ENCODE measurements around the gene TPD52L2. TPM values are rescaled to one million over a fixed set of nuclear protein-coding genes. Genes with fewer than 3 reads are reported as not detected.

The TPD52L2 gene
- total RNA-seq, 1 donor from 2014 or later: 76.9 TPM

- TF ChIP-seq, protein P1, sequence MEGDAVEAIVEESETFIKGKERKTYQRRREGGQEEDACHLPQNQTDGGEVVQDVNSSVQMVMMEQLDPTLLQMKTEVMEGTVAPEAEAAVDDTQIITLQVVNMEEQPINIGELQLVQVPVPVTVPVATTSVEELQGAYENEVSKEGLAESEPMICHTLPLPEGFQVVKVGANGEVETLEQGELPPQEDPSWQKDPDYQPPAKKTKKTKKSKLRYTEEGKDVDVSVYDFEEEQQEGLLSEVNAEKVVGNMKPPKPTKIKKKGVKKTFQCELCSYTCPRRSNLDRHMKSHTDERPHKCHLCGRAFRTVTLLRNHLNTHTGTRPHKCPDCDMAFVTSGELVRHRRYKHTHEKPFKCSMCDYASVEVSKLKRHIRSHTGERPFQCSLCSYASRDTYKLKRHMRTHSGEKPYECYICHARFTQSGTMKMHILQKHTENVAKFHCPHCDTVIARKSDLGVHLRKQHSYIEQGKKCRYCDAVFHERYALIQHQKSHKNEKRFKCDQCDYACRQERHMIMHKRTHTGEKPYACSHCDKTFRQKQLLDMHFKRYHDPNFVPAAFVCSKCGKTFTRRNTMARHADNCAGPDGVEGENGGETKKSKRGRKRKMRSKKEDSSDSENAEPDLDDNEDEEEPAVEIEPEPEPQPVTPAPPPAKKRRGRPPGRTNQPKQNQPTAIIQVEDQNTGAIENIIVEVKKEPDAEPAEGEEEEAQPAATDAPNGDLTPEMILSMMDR (IDR thresholded peaks at IDR 0.05): no peak
- H3K4me3 ChIP-seq: no peak overlapping the region
- peaks cover 77% of the 10 kb centered on the region for H3K4me1 ChIP-seq
- no peaks in the 10 kb centered on the region for H3K9me3 ChIP-seq
- ATAC-seq (no peak), DNase-seq (no peak)
- intact Hi-C loops (cut with DNase I): no loop called here
- no peak overlapping the region for H3K27ac ChIP-seq
- peaks cover 4% of the 10 kb centered on the region for H3K36me3 ChIP-seq
- H3K27me3 ChIP-seq (ENCODE audit: low read depth): no peaks in the 10 kb centered on the region
These were observed 34.0 kb downstream of the TPD52L2 start for GRCh38 chr20:63898882-63899558.

- peaks cover 69% of the 10 kb centered on the region for H3K4me1 ChIP-seq
- H3K4me3 ChIP-seq: no peak overlapping the region
- peak overlapping the region; percentile 24 for H3K27ac ChIP-seq
- DNase-seq: no peak
- no peak for ATAC-seq
- H3K27me3 ChIP-seq (ENCODE audit: low read depth): no peaks in the 10 kb centered on the region
- peaks cover 4% of the 10 kb centered on the region for H3K36me3 ChIP-seq
- TF ChIP-seq, protein P1 (IDR thresholded peaks at IDR 0.05): no peak
- H3K9me3 ChIP-seq: no peaks in the 10 kb centered on the region
- intact Hi-C loops (cut with DNase I): no loop called here
These were observed 35.3 kb downstream of the TPD52L2 start for GRCh38 chr20:63900413-63900812.

DNA sequence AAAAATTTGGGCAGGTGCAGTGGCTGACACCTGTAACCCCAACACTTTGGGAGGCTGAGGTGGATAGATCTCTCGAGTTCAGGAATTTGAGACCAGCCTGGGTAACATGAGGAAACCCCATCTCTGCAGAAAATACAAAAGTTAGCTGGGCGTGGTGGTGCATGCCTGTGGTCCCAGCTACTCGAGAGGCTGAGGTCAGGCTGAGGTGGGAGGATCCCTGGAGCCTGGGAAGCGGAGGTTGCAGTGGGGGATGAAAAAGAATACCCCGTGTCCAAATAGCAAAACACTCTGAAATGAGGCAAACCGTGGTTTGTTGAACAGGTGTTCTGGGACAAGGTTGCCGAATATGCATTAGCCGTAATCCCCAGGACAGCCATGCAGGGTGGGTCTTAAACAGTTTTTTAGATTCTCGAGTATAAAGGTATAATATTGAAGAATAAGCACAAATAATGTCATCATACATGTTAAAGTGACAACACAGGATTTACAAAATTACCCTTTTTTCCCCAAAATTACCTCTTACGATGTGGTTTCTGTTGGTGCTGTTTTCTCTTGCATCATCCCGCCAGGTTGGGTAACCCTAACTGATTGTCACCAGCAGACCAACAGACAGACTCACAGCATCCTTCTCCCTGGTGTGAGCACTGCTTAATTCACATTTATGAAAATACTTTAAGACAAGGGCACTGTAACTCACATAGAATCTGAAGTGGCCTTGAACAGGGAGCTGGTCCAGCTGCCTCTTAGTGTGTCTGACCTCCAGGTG lies 38.9 kb downstream of the TPD52L2 start:
- TF ChIP-seq, protein P1 (IDR thresholded peaks at IDR 0.05): no peak
- Histone ChIP-seq H3K4me3 (no peak overlapping the region), H3K9me3 (no peaks in the 10 kb centered on the region), H3K27ac (no peak overlapping the region), H3K36me3 (peaks cover 4% of the 10 kb centered on the region), H3K4me1 (peaks cover 46% of the 10 kb centered on the region), H3K27me3 (ENCODE audit: low read depth) (no peaks in the 10 kb centered on the region)
- intact Hi-C loops (cut with DNase I): no loop called here
- ATAC-seq: no peak
- no peak for DNase-seq

DNA sequence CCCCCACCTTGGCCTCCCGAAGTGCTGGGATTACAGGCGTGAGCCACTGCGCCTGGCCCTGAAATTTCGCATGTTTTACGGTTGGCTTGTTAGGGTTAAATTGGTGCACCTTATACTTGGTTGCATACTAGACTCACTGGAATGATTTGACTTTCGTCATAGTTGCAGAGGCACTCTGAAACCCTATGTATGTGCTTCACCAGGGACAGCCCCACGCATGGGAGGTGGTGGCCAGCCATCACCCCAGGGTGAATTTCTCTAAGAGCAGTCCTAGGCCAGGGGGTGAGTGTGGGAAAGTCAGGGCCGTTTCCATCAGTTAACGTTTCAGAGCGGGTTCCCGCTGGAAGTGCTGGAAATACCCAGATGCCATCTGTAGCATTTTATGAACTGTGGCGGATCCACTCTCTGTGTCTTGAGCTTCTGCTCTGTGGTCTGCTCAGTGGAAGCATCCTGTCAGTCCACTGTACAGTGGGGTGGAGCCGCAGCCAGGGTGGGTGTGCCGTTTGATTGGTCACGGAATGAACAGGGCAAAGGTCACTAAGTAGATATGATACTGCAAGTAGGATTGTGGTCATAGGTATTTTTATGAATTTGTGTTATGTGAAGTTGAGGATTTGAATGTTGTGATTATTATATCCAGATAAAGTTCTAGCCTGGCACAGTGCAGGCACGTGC lies 43.1 kb downstream of the TPD52L2 start:
- Histone ChIP-seq H3K4me1 (peaks cover 38% of the 10 kb centered on the region), H3K9me3 (no peaks in the 10 kb centered on the region), H3K4me3 (no peak overlapping the region), H3K36me3 (no peaks in the 10 kb centered on the region), H3K27ac (no peak overlapping the region), H3K27me3 (ENCODE audit: low read depth) (no peaks in the 10 kb centered on the region)
- DNase-seq: no peak
- TF ChIP-seq, protein P1 (IDR thresholded peaks at IDR 0.05): no peak
- intact Hi-C loops (cut with DNase I): no loop called here
- no peak for ATAC-seq

GRCh38 chr20:63911176-63911575 lies 46.1 kb downstream of the TPD52L2 start:
- Histone ChIP-seq H3K9me3 (no peaks in the 10 kb centered on the region), H3K27me3 (ENCODE audit: low read depth) (no peaks in the 10 kb centered on the region), H3K36me3 (no peaks in the 10 kb centered on the region), H3K27ac (no peak overlapping the region), H3K4me1 (peaks cover 38% of the 10 kb centered on the region), H3K4me3 (no peak overlapping the region)
- peak; percentile 25 to 55 for ATAC-seq
- intact Hi-C loops (cut with DNase I): no loop called here
- TF ChIP-seq, protein P1 (IDR thresholded peaks at IDR 0.05): no peak
- DNase-seq: no peak
